SK-N-SH (cell line): ENCODE data around the gene GORASP1.

Source experiments
- CHD2 ChIP-seq: fragments of 150-350 bp; IDR thresholded peaks from 2 replicates; pipeline ENCODE4 v1.6.1; 2018; ENCODE audit warnings: low read length; ENCODE audit not compliant: partially characterized antibody
- GABPA ChIP-seq: IDR thresholded peaks from 2 replicates; pipeline ENCODE4 v1.4.0; 2012; ENCODE audit warnings: low read depth, mild to moderate bottlenecking
- MEF2A ChIP-seq: IDR thresholded peaks from 2 replicates; pipeline ENCODE4 v1.4.0; 2012; ENCODE audit warnings: low read depth, borderline replicate concordance
- MXI1 ChIP-seq: IDR thresholded peaks from 2 replicates; pipeline ENCODE4 v1.6.1; 2012; ENCODE audit warnings: mild to moderate bottlenecking, low read depth, low read length, improper control_type of control experiment
- SMC3 ChIP-seq: IDR thresholded peaks from 2 replicates; pipeline ENCODE4 v1.6.1; 2012; ENCODE audit warnings: low read depth, low read length, improper control_type of control experiment
- TAF1 ChIP-seq: IDR thresholded peaks from 2 replicates; pipeline ENCODE4 v1.6.1; 2012; ENCODE audit warnings: low read depth, mild to moderate bottlenecking, low read length, moderate library complexity, borderline replicate concordance
- YY1 ChIP-seq: IDR thresholded peaks from 2 replicates; pipeline ENCODE4 v1.4.0; 2012; ENCODE audit warnings: low read depth, mild to moderate bottlenecking
- TF ChIP-seq, protein P1 (sequence below): fragments of 200-600 bp; sonication (generic); IDR thresholded peaks from 2 replicates; pipeline ENCODE4 v1.6.1; 2017; ENCODE audit warnings: antibody characterized with exemption, mild to moderate bottlenecking, moderate library complexity

DNA sequence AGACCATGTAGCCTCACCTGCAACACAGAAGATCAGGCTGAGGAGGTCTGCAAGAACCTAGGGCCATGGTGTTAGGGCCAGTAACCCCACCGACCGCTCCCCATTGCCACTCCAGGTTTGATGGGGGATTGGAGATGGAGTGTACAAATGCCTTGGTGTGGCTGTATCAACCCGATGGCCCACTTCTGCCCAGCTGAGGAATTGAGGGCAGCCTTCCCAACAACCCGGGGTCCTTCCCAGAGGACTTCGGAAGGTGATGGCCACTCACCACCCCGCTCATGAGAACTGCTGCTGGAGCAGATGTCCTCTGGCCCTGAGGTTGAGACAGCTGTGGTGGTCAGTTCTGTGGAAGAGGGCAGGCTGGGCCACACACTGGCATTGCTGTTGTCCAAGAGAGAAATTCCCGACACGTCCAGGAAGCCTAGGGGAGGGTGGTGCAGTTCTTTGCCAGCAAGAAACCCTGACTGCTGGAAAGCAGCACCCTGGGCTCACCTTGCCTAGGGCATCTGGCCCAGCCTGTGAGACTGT is 8.9 kb downstream of the GORASP1 start:
- TF ChIP-seq GABPA, result no peak
- TF ChIP-seq, protein P1, sequence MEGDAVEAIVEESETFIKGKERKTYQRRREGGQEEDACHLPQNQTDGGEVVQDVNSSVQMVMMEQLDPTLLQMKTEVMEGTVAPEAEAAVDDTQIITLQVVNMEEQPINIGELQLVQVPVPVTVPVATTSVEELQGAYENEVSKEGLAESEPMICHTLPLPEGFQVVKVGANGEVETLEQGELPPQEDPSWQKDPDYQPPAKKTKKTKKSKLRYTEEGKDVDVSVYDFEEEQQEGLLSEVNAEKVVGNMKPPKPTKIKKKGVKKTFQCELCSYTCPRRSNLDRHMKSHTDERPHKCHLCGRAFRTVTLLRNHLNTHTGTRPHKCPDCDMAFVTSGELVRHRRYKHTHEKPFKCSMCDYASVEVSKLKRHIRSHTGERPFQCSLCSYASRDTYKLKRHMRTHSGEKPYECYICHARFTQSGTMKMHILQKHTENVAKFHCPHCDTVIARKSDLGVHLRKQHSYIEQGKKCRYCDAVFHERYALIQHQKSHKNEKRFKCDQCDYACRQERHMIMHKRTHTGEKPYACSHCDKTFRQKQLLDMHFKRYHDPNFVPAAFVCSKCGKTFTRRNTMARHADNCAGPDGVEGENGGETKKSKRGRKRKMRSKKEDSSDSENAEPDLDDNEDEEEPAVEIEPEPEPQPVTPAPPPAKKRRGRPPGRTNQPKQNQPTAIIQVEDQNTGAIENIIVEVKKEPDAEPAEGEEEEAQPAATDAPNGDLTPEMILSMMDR, result no peak
- TF ChIP-seq TAF1, result no peak
- TF ChIP-seq MEF2A, result no peak
- TF ChIP-seq YY1, result no peak
- no peak for TF ChIP-seq MXI1
- TF ChIP-seq CHD2, result no peak
- no peak for TF ChIP-seq SMC3
